Sciatic nerve (tissue), 2 donors: Measurements from ENCODE around the gene SIRT2. TPM values are rescaled to one million over a fixed set of nuclear protein-coding genes. Genes with fewer than 3 reads are reported as not detected.

Source experiments
- ATAC-seq: fragments of 200-7000 bp; cut with Tn5 transposase; one replicate; pipeline ENCODE4 v1.9.1; 2020; ENCODE audit warnings: mild to moderate bottlenecking, moderate library complexity
- DNase-seq: peaks from one replicate; pipeline ENCODE4 v3.0.0-alpha.2; 2020; ENCODE audit warnings: low spot score
- intact Hi-C: fragments of 100-400 bp; cut with DNase I; formaldehyde crosslinking; loops from one replicate; pipeline ENCODE4 v1.14.2; 2022
- total RNA-seq: library from RNA; stranded (reverse); fragmentation: NEBNext Ultra II Directional; extraction: Animal tissue kit (Norgen Biotek cat#: 25700); gene quantifications from one replicate; pipeline ENCODE4 v1.2.1, GENCODE V29; 2021
- donor health status: DM: no; HTN: no; CAD: no.
- donor health status: DM: no; HTN: no; CAD: no.

The SIRT2 gene
- total RNA-seq, 1 donor from 2014 or later = 86.4 TPM

DNA sequence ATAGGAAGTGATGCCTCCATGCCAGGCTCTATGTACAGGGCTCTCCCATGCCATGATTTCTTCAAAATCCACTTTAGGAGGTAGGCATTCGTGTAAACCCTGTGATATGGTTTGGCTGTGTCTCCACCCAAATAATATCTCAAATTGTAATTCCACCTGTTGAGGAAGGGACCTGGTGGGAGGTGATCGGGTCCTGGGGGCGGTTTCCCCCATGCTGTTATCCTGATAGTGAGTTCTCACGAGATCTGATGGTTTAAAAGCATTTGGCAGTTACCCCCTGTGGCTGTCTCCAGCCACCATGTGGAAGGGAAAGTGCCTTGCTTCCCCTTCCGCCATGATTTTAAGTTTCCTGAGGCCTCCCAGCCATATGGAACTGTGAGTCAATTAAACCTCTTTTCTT is 23.1 kb upstream of the SIRT2 start:
- ATAC-seq = no peak
- intact Hi-C loops = loop anchor here (10.0 kb wide), 1 partner anchor 408 kb away; no protein-coding TSS in a partner anchor

DNA sequence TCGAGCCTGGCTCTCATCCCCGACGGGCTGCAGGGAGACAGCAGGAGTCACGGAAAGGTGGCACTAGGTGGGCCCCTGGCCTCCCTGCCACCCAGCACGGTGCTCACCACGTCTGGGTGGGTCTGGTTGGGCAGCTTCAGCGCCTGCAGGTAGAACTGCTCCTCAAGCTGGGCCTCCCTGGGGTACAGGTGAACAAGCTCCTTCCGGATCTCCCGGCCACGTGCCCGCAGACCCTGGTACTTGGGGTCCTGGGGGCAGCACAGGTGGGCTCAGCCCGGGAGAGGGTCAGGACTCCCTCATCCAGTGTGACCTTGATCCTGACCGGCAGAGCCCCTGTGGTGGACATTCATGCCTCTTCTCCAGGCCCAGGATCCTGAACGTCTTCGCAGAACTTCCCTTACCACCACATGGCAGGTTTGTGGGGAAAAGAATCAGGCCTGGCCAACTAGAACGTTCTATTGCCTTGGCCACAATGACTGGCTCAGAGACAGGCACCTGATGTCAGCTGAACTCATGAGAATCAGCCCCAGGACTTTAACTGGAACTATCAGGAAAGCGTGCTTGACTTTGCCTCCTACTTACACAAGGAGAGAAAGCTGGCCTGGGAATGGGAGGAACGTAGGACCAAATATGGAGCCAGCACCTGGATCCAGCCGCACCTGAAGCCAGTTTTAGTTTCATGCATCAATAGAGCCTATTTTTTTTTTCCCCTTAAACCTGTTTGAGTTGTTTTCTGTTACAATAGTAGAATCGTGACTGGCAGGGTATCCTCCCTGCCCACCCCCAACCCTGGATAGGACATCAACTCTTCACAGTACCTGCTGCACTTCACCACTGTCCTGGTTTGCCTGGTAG is 22.2 kb upstream of the SIRT2 start:
- intact Hi-C loops = loop anchor here (10.0 kb wide), 1 partner anchor 407 kb away; no protein-coding TSS in a partner anchor
- DNase-seq = no peak
- ATAC-seq = no peak

More for the DNA sequence above, 23.1 kb upstream of the SIRT2 start:
- no peak for DNase-seq

DNA sequence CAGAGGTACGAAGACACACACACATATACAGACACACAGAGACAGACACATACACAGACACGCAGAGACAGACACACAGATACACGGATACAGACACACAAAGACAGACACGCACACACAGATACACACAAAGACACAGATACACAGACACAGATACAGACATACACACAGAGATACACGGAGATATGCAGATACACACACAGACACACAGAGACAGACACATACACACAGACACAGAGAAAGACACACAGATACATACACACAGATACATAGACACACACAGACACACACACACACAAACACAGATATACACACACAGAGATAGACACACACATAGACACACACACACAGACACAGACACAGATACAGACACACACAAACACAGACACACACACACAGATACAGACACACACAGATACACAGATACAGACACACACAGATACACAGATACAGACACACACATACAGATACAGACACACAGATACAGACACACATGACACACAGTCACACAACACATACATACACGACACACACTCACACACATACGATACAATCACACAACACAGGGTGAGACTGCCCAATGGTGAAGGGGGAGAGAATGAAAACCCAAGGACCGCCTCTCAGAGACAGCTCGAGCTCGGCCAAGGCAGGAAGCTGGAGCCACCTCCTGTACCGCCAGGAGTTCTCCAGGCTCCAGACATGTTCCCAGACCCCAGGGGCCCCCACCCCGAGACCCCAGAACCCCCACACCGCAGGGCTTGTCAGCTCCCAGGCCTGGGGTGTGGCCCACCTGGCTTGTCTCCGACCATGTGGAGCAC is 21.4 kb upstream of the SIRT2 start:
- no peak for DNase-seq
- no peak for ATAC-seq
- intact Hi-C loops = loop anchor here (10.0 kb wide), 1 partner anchor 406 kb away; no protein-coding TSS in a partner anchor

DNA sequence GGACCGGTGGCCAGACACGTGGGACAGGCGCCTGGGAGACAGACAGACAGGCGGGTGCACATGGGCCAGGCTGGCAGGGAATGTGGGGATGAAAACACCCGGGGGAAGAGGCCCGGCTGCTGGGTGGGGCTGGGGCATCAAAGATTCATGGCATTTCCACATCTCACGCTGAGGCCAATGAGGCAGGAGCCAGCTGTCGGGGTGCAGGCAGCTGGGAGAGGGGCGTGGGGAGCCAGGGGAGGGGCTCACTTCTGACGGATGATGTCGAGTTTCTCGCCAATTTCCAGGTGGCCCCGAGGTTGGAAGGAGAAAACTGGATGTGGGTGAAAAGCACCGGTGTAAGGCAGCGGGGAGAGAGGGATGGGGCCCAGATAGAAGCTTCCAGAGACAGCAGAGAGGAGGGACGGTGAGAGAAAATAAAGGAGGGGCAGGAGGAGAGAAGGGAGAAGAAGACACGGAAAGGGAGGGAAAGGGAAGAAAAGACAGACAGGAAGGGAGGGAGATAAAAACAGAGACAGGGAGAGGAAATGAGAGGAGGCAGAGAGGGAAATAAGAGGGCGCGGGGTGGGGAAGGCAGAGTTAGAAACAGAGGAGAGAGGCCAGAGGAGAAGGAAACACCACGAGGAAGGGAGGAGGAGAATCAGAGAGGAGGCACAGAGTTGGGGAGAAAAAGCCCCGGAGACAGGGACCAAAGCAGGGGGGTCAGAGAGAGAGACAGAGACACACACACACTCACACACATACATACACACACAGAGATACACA is 20.6 kb upstream of the SIRT2 start:
- intact Hi-C loops = loop anchor here (10.0 kb wide), 1 partner anchor 405 kb away; no protein-coding TSS in a partner anchor
- ATAC-seq (no peak), DNase-seq (no peak)

DNA sequence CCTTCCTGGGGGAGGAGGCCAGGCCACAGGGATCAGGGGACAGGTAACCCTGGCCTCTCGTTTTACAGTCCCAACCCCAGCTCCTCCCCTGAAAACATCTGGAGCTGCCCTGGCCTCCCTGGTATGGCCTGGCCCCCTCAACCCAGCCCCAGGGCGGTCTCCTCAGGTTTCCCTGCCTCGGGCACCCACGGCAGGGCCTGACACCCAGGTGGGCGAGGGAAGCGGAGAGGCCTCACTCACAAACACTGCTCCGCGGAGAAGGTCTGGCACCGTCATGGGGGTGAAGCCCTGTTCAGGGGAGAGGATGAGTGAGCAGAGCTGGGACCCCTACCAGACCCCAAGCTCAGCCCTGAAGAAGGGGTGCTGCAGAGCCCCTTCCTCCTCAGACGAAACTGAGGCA is 19.1 kb upstream of the SIRT2 start:
- DNase-seq (no peak), ATAC-seq (no peak)
- intact Hi-C loops = no loop called here

DNA sequence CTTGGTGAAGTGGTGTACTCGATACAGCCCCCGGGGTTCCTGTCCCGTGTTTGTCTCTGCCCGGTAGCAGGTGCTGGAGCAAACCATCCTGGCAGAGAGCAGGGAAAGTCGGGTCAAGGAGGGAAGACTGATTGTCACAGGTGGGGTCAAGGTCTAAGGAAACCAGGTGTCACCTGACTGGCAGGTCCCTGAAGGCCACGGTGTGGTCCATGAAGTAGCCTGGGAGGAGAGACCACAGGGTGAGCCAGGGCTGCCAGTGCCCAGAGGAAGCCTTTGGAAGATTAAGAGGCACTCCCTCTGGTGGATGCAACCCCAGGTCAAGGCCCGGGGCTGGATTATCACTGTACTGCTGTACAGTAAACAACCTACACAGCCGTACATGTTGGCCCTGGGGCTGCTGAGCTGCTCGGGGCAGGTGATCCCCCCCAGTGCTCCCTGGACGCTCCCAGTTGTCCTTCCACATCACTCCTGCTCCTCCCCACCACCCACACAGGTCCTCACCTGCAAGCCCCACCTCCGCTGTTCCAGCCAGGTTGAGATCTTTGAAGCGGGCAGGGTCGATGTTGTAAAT is 18.6 kb upstream of the SIRT2 start:
- intact Hi-C loops = no loop called here
- ATAC-seq = no peak
- DNase-seq = no peak

DNA sequence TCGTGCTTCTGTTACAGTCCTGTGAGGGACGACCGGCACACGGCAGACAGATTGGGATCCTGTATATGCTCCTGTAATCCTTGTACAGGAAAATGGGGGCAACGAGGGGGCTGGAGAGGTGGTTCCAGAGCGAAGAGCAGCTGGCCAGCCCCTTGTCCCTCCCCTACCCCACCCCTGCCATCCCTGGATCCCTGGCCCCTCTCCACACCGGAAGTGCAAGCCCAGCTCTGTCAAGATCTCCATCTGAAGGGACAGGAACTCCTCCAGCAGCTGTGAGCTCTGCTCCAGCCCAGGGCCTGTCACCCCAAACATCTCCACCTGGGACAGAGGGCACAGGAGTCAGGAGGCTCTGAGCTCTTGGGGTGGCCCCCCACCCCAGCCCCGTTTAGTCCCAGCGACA is 18.1 kb upstream of the SIRT2 start:
- intact Hi-C loops = no loop called here
- no peak for DNase-seq
- ATAC-seq = no peak

DNA sequence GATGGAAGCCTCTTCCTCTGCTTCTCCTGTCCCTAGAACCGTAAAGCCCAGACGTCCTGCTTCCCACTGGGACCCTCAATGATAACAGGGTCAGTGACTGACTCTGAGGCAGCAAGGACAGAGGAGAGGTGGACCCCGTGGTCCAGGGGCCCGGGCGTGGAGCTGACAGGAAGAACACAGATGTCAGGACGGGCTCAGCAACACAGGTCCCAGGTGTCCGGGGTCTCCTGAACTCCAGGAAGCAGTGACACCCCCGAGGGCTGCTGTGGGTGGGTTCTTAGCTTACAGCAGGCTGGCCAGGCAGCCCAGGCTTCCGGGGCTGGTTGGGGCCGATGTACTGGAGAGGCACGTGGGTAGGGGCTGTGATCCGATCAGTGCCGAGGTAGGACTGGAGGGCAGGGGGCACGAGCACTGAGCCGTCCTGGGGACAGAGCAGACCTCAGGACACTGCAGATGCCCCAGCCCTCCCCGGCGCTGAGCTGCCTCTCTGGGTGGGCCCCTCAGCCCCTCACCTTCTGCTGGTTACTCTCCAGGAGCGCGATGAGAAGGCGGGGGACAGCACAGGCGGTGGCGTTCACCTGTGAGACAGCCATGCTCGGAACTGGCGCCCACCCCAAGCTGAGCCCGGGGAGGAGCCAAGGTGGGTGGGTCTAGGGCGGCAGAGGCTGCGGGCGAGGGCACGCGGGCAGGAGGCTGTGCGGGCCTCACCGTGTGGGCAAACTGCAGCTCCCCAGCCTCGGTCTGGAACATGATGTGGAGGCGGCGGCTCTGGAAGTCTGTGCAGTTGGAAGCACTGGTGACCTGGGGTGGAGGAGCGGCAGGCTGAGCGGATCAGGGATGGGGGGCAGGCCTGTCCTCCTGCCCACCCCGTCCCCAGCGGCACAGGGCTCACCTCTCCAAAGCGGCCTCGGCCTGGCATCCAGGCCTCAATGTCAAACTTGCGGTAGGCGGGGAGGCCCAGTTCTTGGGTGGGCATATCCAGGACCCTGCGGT is 16.2 kb upstream of the SIRT2 start:
- ATAC-seq (no peak), DNase-seq (no peak)
- intact Hi-C loops = no loop called here

DNA sequence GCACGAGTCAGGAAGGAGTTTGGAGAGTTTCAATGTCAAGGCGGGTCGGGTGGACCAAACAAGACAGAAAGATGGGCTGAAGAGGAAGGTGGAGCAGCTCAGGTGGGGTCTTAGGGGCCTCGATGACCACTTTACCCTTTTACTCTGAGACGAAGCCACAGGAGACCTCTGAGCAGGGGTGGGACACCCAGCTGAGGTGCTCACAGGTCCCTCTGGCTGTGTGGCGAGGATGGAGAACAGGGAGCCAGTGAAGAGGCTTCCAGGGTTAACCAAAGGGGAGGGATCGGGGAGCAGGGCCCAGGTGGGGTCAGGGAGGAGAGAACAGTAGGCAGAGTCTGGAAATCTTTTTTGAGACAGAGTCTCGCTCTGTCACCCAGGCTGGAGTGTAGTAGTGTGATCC is 14.5 kb upstream of the SIRT2 start:
- DNase-seq = no peak
- ATAC-seq = no peak
- intact Hi-C loops = no loop called here

DNA sequence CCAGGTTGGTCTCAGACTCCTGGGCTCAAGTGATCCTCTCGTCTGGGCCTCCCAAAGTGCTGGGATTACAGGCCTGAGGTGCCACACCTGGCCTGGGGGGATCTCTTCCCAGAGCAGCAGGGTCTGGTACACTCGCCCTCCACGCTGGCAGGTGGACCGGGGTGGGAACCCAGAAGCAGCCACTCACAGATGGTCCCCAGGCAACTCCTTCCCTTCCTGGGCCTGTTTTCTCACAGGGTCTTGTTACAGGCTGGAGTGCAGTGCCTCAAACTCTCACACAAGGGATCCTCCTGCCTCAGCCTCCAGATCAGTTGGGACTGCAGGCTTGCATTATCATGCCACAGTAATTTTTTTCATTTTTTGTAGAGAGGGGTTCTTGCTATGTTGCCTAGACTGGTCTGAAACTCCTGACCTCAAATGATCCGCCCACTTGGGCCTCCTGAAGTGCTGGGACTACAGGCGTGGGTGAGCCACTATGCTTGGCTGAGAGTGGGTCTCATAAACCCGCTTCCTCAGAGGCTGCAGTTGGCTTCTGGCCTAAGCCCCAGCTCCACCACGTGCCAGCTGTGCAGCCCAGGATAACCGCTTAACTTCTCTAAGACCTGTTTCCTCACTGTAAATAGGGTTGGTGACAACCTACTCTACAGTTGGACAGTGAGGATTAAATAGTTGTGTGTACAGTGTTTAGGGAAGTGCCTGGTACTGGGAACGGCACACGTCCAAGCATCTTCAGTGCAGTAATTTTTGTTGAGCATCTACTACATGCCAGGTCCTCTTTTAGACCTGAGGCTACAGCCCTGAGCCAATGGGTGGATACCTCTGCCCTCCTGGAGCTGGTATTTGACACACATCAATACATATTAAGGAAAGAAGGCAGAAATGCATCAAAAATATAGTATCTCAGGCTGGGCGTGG is 13.4 kb upstream of the SIRT2 start:
- DNase-seq (no peak), ATAC-seq (no peak)
- intact Hi-C loops = no loop called here

DNA sequence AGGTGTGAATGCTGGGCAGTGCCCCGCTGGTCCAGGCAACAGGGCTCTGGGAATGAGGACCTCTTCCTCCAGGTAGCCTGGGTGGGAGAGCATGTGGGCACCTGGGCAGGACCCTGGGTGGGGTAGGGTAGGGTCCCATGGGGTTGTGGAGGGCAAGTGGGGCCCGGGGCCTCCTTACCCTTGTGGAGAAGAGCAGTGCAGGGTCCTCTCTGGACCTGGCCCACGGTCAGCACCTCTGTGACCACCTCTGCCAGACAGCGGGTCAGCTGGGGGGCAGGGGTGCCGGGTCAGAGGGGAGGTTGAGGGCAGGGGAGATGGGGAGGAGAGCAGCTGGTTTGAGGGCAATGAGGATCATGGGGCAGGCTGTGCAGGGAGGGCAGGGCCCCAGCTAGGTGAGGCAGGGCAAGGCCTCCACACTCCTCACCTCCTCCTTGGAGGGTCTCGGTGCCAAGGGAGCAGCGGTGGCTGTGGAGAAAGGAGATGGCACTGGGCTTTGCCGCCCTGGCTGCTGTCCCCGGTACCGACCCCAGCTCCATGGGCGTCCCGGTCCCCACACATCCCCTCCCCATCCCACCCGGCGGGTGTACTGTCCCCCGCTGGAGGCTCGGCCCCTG is 12.1 kb upstream of the SIRT2 start:
- DNase-seq (no peak), ATAC-seq (no peak)
- intact Hi-C loops = no loop called here

DNA sequence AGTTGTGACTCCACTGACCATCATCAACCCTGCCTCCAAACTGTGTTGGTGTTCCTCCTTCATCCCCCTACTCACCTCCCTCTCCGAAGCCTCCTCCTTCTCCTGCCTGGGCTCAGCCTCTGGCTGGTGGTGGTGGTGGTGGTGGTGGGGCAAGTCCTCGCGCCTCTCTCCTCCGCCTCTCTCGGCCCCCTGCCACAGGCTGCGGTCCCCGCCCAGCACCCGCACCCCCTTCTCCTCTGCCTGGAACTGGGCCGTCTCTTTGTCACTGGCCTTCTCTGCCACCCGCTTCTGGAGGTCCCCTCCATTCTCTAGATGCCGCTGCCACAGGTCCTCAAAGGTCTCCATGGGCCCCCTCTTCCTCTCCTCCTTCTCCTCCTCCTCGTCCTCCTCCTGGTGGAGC is 11.1 kb upstream of the SIRT2 start:
- ATAC-seq (no peak), DNase-seq (no peak)
- intact Hi-C loops = no loop called here

DNA sequence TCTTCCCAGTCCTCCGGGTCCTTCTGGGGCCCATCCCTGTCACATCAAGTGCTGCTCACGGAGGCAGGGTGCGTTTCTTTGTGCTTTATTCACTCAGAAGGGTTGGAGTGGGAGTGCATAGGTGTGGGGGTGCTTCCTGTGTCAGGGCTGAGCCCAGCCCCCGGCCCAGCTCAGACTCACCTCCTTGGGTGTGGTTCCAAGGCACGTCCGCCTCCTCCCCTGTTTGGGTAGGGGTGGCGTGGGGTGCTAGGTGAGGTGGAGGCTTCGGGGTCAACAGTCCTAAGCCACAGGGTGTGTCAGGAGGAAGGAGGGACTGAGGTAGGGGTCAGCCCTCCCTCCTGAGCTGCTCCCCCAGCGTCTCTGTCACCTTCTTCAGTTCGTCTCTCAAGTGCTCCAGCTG is 9.5 kb upstream of the SIRT2 start:
- DNase-seq = no peak
- intact Hi-C loops = no loop called here
- no peak for ATAC-seq

DNA sequence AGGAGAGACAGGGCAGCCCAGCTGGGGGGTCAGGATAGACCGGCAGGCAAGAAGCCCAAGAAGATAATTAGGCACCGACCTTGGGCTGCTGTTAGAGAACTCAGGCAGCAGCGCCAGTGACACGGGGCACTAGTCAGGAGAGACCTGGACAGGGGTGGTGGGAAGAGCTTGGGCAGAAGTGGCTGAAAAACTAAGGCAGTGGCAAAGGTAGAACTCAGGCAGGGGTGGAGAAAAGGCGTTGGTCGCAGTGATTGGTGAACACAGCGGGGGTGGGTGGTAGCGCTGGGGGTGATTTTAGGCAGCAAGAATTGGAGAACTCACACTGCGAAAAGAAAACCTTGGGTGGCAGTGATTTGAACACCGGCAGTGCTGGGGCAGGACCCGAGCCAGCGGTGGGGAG is 8.3 kb upstream of the SIRT2 start:
- intact Hi-C loops = no loop called here
- DNase-seq = no peak
- no peak for ATAC-seq

DNA sequence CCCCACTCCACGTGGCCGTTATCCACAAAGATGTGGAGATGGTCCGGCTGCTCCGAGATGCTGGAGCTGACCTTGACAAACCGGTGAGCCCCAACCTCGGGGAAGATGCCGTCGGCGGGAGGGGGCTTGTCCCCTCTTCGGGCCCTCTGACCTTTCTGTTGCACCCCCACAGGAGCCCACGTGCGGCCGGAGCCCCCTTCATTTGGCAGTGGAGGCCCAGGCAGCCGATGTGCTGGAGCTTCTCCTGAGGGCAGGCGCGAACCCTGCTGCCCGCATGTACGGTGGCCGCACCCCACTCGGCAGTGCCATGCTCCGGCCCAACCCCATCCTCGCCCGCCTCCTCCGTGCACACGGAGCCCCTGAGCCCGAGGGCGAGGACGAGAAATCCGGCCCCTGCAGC is 7.8 kb upstream of the SIRT2 start:
- DNase-seq (no peak), ATAC-seq (no peak)
- intact Hi-C loops = no loop called here

DNA sequence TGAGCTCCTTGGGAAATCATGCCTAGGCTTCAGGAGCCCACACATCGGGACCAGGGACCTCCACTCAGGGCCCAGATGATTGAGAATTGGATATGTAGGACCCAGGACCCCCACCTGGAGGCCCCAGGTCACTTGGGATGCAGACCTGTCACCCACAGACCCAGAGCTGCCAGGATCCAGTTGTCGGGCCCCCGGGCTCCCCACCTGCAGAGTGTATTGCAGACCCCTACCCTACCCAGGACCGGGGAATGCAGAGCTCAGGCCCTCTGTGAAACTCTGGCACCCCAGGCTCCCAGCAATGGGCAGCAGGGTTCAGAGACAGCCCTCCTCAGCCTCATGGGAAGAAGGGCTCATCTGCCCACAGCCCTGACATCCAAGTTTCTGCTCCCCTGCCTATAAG is 6.2 kb upstream of the SIRT2 start:
- ATAC-seq (no peak), DNase-seq (no peak)
- intact Hi-C loops = loop anchor here (1.0 kb wide), 1 partner anchor 361 kb away; no protein-coding TSS in a partner anchor
